ENCODE measurements around the gene PRUNE1.

DNA sequence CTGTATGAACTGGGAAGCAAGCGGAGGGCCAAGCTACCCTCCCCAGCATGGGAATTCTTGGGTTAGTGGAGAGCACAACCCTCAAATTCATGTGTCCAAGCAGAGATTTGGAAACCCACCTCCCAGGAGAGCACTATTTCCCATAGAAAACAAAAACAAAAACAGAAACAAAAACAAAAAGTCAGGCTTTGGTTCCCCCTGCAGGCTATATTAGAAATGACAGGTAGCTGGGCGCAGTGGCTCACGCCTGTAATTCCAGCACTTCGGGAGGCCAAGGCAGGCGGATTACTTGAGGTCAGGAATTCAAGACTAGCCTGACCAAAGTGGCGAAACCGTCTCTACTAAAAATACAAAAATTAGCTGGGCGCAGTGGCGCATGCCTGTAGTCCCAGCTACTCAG, 12.4 kb upstream of the PRUNE1 start:
- TF ChIP-seq PPARA (CRISPR knock-in tag; IDR thresholded peaks at IDR 0.05; ENCODE audit: borderline replicate concordance) = no peak
- TF ChIP-seq BACH2 (CRISPR knock-in tag; IDR thresholded peaks at IDR 0.05; ENCODE audit: borderline replicate concordance) = no peak
- TF ChIP-seq ZNF70 (CRISPR knock-in tag; IDR thresholded peaks at IDR 0.05) = no peak
- TF ChIP-seq CSDC2 (CRISPR knock-in tag; IDR thresholded peaks at IDR 0.05) = no peak
- TF ChIP-seq, protein P1, sequence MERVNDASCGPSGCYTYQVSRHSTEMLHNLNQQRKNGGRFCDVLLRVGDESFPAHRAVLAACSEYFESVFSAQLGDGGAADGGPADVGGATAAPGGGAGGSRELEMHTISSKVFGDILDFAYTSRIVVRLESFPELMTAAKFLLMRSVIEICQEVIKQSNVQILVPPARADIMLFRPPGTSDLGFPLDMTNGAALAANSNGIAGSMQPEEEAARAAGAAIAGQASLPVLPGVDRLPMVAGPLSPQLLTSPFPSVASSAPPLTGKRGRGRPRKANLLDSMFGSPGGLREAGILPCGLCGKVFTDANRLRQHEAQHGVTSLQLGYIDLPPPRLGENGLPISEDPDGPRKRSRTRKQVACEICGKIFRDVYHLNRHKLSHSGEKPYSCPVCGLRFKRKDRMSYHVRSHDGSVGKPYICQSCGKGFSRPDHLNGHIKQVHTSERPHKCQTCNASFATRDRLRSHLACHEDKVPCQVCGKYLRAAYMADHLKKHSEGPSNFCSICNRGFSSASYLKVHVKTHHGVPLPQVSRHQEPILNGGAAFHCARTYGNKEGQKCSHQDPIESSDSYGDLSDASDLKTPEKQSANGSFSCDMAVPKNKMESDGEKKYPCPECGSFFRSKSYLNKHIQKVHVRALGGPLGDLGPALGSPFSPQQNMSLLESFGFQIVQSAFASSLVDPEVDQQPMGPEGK (CRISPR knock-in tag; IDR thresholded peaks at IDR 0.05; ENCODE audit: borderline replicate concordance) = no peak
- no peak for TF ChIP-seq ZC3H10 (CRISPR knock-in tag; IDR thresholded peaks at IDR 0.05)

Data from SK-N-SH treated with all-trans-retinoic acid at 6 μM for 48 hours (cell line).